Measurements from ENCODE around the gene SPIN1.

The SPIN1 gene

GRCh38 chr9:88441301-88442007, 53.2 kb downstream of the SPIN1 start:
- FAIRE-seq, result no peak
- TF ChIP-seq TAF1 (IDR thresholded peaks at IDR 0.05; ENCODE audit: borderline replicate concordance, low read depth, low read length) (no peak), POLR2A (IDR thresholded peaks at IDR 0.05; ENCODE audit: low read depth, low read length) (no peak), POLR2AphosphoS5 (IDR thresholded peaks at IDR 0.05; ENCODE audit: low read depth, low read length) (no peak)
- DNase-seq (ENCODE audit: insufficient read length), result no peak

- no peak for FAIRE-seq
- TF ChIP-seq POLR2AphosphoS5 (IDR thresholded peaks at IDR 0.05; ENCODE audit: low read depth, low read length), result no peak
- no peak for TF ChIP-seq TAF1 (IDR thresholded peaks at IDR 0.05; ENCODE audit: borderline replicate concordance, low read depth, low read length)
- TF ChIP-seq POLR2A (IDR thresholded peaks at IDR 0.05; ENCODE audit: low read depth, low read length), result no peak
- DNase-seq (ENCODE audit: insufficient read length), result no peak
Measured at GRCh38 chr9:88443480-88444113, 55.4 kb downstream of the SPIN1 start.

GRCh38 chr9:88446728-88447127, 58.5 kb downstream of the SPIN1 start:
- no peak for DNase-seq (ENCODE audit: insufficient read length)
- no peak for TF ChIP-seq TAF1 (IDR thresholded peaks at IDR 0.05; ENCODE audit: borderline replicate concordance, low read depth, low read length)
- TF ChIP-seq POLR2A (IDR thresholded peaks at IDR 0.05; ENCODE audit: low read depth, low read length), result no peak
- no peak for TF ChIP-seq POLR2AphosphoS5 (IDR thresholded peaks at IDR 0.05; ENCODE audit: low read depth, low read length)
- no peak for FAIRE-seq

GRCh38 chr9:88447431-88447830, 59.2 kb downstream of the SPIN1 start:
- no peak for DNase-seq (ENCODE audit: insufficient read length)
- TF ChIP-seq POLR2AphosphoS5 (IDR thresholded peaks at IDR 0.05; ENCODE audit: low read depth, low read length) (no peak), TAF1 (IDR thresholded peaks at IDR 0.05; ENCODE audit: borderline replicate concordance, low read depth, low read length) (no peak), POLR2A (IDR thresholded peaks at IDR 0.05; ENCODE audit: low read depth, low read length) (no peak)
- FAIRE-seq, result peak; percentile 27

GRCh38 chr9:88451160-88451559, 62.9 kb downstream of the SPIN1 start:
- FAIRE-seq, result no peak
- DNase-seq (ENCODE audit: insufficient read length), result no peak

GRCh38 chr9:88458716-88459465, 70.6 kb downstream of the SPIN1 start:
- no peak for DNase-seq (ENCODE audit: insufficient read length)
- no peak for FAIRE-seq
- TF ChIP-seq POLR2A (IDR thresholded peaks at IDR 0.05; ENCODE audit: low read depth, low read length) (no peak), POLR2AphosphoS5 (IDR thresholded peaks at IDR 0.05; ENCODE audit: low read depth, low read length) (no peak), TAF1 (IDR thresholded peaks at IDR 0.05; ENCODE audit: borderline replicate concordance, low read depth, low read length) (no peak)

More at GRCh38 chr9:88451160-88451559, 62.9 kb downstream of the SPIN1 start:
- TF ChIP-seq POLR2AphosphoS5 (IDR thresholded peaks at IDR 0.05; ENCODE audit: low read depth, low read length) (no peak), TAF1 (IDR thresholded peaks at IDR 0.05; ENCODE audit: borderline replicate concordance, low read depth, low read length) (no peak), POLR2A (IDR thresholded peaks at IDR 0.05; ENCODE audit: low read depth, low read length) (no peak)

- no peak for FAIRE-seq
- TF ChIP-seq POLR2AphosphoS5 (IDR thresholded peaks at IDR 0.05; ENCODE audit: low read depth, low read length) (no peak), TAF1 (IDR thresholded peaks at IDR 0.05; ENCODE audit: borderline replicate concordance, low read depth, low read length) (no peak), POLR2A (IDR thresholded peaks at IDR 0.05; ENCODE audit: low read depth, low read length) (no peak)
- DNase-seq (ENCODE audit: insufficient read length), result no peak
Measured at GRCh38 chr9:88460587-88461332, 72.5 kb downstream of the SPIN1 start.

GRCh38 chr9:88462191-88462590, 73.9 kb downstream of the SPIN1 start:
- no peak for DNase-seq (ENCODE audit: insufficient read length)
- FAIRE-seq, result no peak
- no peak for TF ChIP-seq TAF1 (IDR thresholded peaks at IDR 0.05; ENCODE audit: borderline replicate concordance, low read depth, low read length)
- TF ChIP-seq POLR2AphosphoS5 (IDR thresholded peaks at IDR 0.05; ENCODE audit: low read depth, low read length), result no peak
- TF ChIP-seq POLR2A (IDR thresholded peaks at IDR 0.05; ENCODE audit: low read depth, low read length), result no peak

- TF ChIP-seq POLR2AphosphoS5 (IDR thresholded peaks at IDR 0.05; ENCODE audit: low read depth, low read length) (no peak), POLR2A (IDR thresholded peaks at IDR 0.05; ENCODE audit: low read depth, low read length) (no peak), TAF1 (IDR thresholded peaks at IDR 0.05; ENCODE audit: borderline replicate concordance, low read depth, low read length) (no peak)
- FAIRE-seq (no peak), DNase-seq (ENCODE audit: insufficient read length) (no peak)
Measured at GRCh38 chr9:88464851-88465250, 76.6 kb downstream of the SPIN1 start.

- TF ChIP-seq TAF1 (IDR thresholded peaks at IDR 0.05; ENCODE audit: borderline replicate concordance, low read depth, low read length) (no peak), POLR2A (IDR thresholded peaks at IDR 0.05; ENCODE audit: low read depth, low read length) (no peak), POLR2AphosphoS5 (IDR thresholded peaks at IDR 0.05; ENCODE audit: low read depth, low read length) (no peak)
- DNase-seq (ENCODE audit: insufficient read length), result no peak
- no peak for FAIRE-seq
Measured at GRCh38 chr9:88468226-88468625, 80.0 kb downstream of the SPIN1 start.
